Lower leg skin (tissue), 3 donors: ENCODE data around the gene PLCG1.

ENCODE experiments used
- CTCF ChIP-seq, 3 donors: fragments of 450-650 bp; IDR thresholded peaks; one replicate each; pipeline ENCODE4 v1.5.1; 2016; ENCODE audit warnings: antibody characterized with exemption in 3 of 3, mild to moderate bottlenecking in 3 of 3, moderate library complexity in 2 of 3
- POLR2A ChIP-seq, 2 donors: fragments of 450-650 bp; IDR thresholded peaks; one replicate each; pipeline ENCODE4 v1.6.1; 2016 to 2017; ENCODE audit warnings: antibody characterized with exemption in 2 of 2, mild to moderate bottlenecking in 1 of 2, moderate library complexity in 1 of 2

- TF ChIP-seq POLR2A (IDR thresholded peaks at IDR 0.05) (no peak), CTCF (IDR thresholded peaks at IDR 0.05) (no peak)
These were observed 10.4 kb downstream of the PLCG1 start for GRCh38 chr20:41147767-41148191.
